Kidney (tissue), 14 donors: ENCODE results near the gene CCDC138. TPM values are rescaled to one million over a fixed set of nuclear protein-coding genes. Genes with fewer than 3 reads are reported as not detected.

ENCODE experiments used
- DNase-seq, 5 donors: peaks; one replicate each; pipeline ENCODE4 v3.0.0-alpha.2; 2013 to 2020
- FAIRE-seq: peaks from 2 replicates; lab custom pipeline; 2012; peaks lifted over from hg19 to GRCh38; lab: Jason Lieb, UNC
- H3K27ac ChIP-seq, 2 donors: one replicate each; pipeline ENCODE4 v1.7.0; 2013; ENCODE audit warnings: low read depth in 2 of 2, low read length in 2 of 2, inconsistent platforms in 1 of 2
- H3K27me3 ChIP-seq: one replicate; pipeline ENCODE4 v1.7.1; 2013; ENCODE audit warnings: low read length, inconsistent platforms; ENCODE audit not compliant: control insufficient read depth, insufficient read depth
- H3K36me3 ChIP-seq, 3 donors: one replicate each; pipeline versions ENCODE4 v1.7.0 to v1.7.1; 2013; ENCODE audit warnings: low read length in 3 of 3, control low read depth in 1 of 3, inconsistent platforms in 1 of 3; ENCODE audit not compliant: insufficient read depth in 3 of 3, control insufficient read depth in 2 of 3
- H3K4me1 ChIP-seq, 3 donors: one replicate each; pipeline versions ENCODE4 v1.7.0 to v1.7.1; 2013; ENCODE audit warnings: low read length in 3 of 3, inconsistent platforms in 1 of 3, low read depth in 1 of 3; ENCODE audit not compliant: control insufficient read depth in 2 of 3, insufficient read depth in 2 of 3
- H3K4me3 ChIP-seq, 3 donors: one replicate each; pipeline versions ENCODE4 v1.7.0 to v1.8.1; 2013; ENCODE audit warnings: low read length in 3 of 3, control low read depth in 1 of 3, inconsistent platforms in 1 of 3
- H3K9ac ChIP-seq, 3 donors: one replicate each; pipeline versions ENCODE4 v1.7.0 to v1.7.1; 2013; ENCODE audit warnings: low read length in 3 of 3, control low read depth in 1 of 3, inconsistent platforms in 1 of 3
- H3K9me3 ChIP-seq, 3 donors: one replicate each; pipeline versions ENCODE4 v1.7.0 to v1.7.1; 2013; ENCODE audit warnings: low read length in 3 of 3, control low read depth in 1 of 3, inconsistent platforms in 1 of 3; ENCODE audit not compliant: control insufficient read depth in 2 of 3, insufficient read depth in 1 of 3
- CTCF ChIP-seq: IDR thresholded peaks from 3 replicates; pipeline ENCODE4 v1.5.1; 2012; ENCODE audit warnings: mild to moderate bottlenecking, moderate library complexity, borderline replicate concordance; ENCODE audit not compliant: insufficient read depth; ENCODE audit errors: extremely low read depth
- intact Hi-C: fragments of 100-400 bp; cut with DNase I; formaldehyde crosslinking; loops from one replicate; pipeline ENCODE4 v1.11.1; 2022
- polyA plus RNA-seq: library from polyadenylated mRNA; stranded (reverse); fragments of 350-450 nt; fragmentation: Illumina TruSeq; extraction: RNeasy Lipid Tissue Mini Kit (QIAGEN cat#74804); gene quantifications from one replicate; pipeline ENCODE4 v1.2.3, GENCODE V29; 2014; ENCODE audit warnings: low read depth, low replicate concordance; ENCODE audit not compliant: insufficient read depth
- total RNA-seq: library from RNA; stranded (reverse); fragmentation: NEBNext Ultra II Directional; extraction: Animal tissue kit (Norgen Biotek cat#: 25700); gene quantifications from one replicate; pipeline ENCODE4 v1.2.1, GENCODE V29; 2021
- donor health status: control.
- donor health status: control.
- donor health status: control.
- donor health status: control.
- donor health status: control.
- donor health status: DM: yes; HTN: yes; CAD: no.
- donor health status: Normal renal cell carcinoma (clear cell type).

Gene CCDC138
- total and polyA plus RNA-seq, 2 donors from 2014 or later, result 1.3 to 3.2 TPM

- TF ChIP-seq CTCF, result no peak
- Histone ChIP-seq H3K4me3 (no peak overlapping the region), H3K4me1 (no peaks in the 10 kb centered on the region), H3K36me3 (no peaks in the 10 kb centered on the region), H3K9ac (no peak overlapping the region), H3K9me3 (no peaks in the 10 kb centered on the region), H3K27me3 (no peaks in the 10 kb centered on the region), H3K27ac (no peak overlapping the region)
- no peak for FAIRE-seq
- intact Hi-C loops, result no loop called here
- DNase-seq, result no peak
These were observed 43.2 kb downstream of the CCDC138 start for GRCh38 chr2:108829578-108830310.

GRCh38 chr2:108833219-108833618 is 46.6 kb downstream of the CCDC138 start:
- H3K9me3 ChIP-seq, result no peaks in the 10 kb centered on the region
- no peak for TF ChIP-seq CTCF
- intact Hi-C loops, result no loop called here
- no peaks in the 10 kb centered on the region for H3K27me3 ChIP-seq
- no peak overlapping the region for H3K4me3 ChIP-seq
- no peak for FAIRE-seq
- H3K27ac ChIP-seq, result no peak overlapping the region
- no peaks in the 10 kb centered on the region for H3K4me1 ChIP-seq
- H3K36me3 ChIP-seq, result no peaks in the 10 kb centered on the region
- DNase-seq, result peak in 2 of 5 donors; percentile 5 to 25
- no peak overlapping the region for H3K9ac ChIP-seq

- TF ChIP-seq CTCF, result no peak
- no peak overlapping the region for H3K4me3 ChIP-seq
- H3K27ac ChIP-seq, result no peak overlapping the region
- H3K9me3 ChIP-seq, result peaks cover 0 to 5% (median 0%) of the 10 kb centered on the region in 3 donors
- DNase-seq, result no peak
- no peak for FAIRE-seq
- H3K36me3 ChIP-seq, result no peaks in the 10 kb centered on the region
- H3K9ac ChIP-seq, result no peak overlapping the region
- H3K27me3 ChIP-seq, result no peaks in the 10 kb centered on the region
- H3K4me1 ChIP-seq, result no peaks in the 10 kb centered on the region
- intact Hi-C loops, result no loop called here
These were observed 48.0 kb downstream of the CCDC138 start for GRCh38 chr2:108834620-108835019.
